Measurements from ENCODE around the gene ATP6AP2.

ATP6AP2 gene, protein sequence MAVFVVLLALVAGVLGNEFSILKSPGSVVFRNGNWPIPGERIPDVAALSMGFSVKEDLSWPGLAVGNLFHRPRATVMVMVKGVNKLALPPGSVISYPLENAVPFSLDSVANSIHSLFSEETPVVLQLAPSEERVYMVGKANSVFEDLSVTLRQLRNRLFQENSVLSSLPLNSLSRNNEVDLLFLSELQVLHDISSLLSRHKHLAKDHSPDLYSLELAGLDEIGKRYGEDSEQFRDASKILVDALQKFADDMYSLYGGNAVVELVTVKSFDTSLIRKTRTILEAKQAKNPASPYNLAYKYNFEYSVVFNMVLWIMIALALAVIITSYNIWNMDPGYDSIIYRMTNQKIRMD

DNA sequence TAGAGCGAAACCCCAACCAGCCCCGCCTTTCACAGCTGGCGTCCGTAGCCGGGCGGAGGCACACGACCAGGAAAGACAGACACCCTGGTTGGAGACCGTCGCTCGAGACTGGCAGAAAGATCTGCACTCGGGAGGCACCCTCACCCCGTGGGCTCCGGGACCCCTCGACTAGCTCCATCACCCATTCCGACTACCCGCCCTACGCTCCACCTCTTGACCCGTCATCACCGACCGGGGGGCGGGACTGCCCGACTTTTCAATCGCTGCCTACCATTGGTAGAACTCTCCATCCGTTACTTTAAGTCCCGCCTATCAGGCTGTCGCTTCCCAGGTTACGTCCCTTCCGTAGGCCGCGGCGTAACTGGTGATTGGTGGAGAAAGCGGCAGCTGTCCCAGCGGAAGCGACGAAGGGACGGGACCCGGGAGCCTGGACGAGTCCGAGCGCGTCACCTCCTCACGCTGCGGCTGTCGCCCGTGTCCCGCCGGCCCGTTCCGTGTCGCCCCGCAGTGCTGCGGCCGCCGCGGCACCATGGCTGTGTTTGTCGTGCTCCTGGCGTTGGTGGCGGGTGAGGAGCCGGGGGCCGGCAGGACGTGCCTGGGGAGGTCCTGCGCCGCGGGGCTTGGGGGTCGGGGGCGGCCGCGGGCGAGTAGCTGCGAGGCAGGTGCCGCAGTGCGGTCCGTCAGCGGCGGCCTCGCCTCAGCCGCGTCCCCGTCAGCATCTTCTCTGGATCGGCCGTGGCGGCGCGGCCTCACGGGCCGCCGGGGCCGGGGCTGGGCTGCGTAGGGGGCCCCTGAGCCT is at the start of gene ATP6AP2:
ATP6AP2 (plus strand) TSS at position 434 of the 799 bp plus-strand sequence; CDS start at position 530, 96 bp downstream.
- DNase-seq (ENCODE audit: low read depth in 2 of 2), result peak; percentile 75 to 78

DNA sequence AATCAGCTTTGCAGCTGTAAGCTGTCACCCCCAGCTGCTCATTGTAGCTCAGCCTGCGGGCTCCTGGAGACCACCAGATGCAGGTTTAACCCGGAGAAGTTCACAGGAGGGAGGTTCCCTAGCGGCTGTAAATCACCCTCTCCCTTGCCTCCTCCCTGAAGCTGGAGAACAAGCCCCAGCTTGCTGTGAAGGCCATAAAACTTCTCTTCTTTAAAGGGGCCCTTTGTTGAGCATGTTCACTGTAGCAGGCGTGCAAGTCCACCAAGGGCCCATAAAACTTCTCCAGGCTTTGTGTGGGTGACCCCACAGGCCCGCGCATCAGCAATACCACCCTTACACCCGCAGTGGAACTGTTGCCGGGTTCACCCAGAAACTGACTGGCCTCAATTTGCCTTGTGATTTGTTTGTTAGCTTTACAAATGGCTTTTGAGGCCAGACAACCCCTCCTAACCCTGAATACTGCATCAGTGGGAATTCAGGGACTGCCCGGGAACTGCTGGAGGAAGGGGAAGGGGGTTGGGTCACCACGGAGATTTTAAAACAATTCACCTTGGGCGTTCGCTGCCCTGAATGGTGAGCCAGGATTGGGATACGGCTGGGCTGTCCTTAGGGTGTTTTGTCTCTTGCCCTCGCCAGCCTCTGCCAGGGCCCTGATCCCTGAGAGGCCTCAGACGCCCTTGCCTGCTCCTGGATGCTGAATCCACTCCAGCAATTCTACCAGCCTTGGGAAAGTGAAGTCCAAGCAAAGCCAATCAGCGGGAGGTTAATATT is 49.5 kb upstream of the ATP6AP2 start:
- no peak for DNase-seq (ENCODE audit: low read depth in 2 of 2)

DNA sequence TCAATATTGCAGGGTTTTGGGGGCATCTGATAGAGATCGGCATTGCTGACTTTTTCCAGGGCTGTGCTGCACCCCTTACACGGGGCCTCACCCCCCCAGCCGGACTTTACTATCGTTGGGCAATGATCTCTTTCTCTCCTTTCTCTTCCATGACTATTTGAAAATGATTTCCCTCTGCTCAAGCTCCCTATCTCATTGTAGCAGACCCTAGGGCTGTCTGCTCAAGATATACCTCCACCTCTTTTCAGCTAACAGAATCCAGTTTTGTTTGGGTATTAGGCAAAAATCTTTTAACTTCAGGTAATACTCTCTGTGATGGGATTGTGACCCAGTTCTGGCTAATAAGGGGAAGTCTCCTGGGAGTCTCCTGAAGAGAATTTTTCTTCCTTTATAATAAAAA is 43.5 kb upstream of the ATP6AP2 start:
- DNase-seq (ENCODE audit: low read depth in 2 of 2), result no peak

DNA sequence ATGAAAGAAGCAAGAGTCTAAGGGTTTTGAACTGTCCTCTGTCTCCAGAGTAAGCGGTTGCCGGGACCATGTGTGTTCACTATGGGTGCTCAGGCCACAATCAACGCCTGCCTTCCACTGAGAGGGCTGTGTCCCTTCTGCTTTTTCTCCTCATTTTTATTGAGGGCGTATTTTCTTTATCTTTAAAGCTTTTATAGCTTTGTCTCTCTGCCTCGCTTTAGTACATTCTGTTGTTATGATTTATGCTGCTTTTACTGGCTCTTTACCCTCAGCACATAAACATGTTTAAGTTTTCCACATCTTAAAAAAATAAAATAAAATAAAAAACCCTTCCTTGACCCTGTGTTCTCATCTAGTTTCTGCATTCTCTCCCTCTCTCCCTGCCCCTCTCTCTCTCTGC is 42.4 kb upstream of the ATP6AP2 start:
- DNase-seq (ENCODE audit: low read depth in 2 of 2), result no peak

DNA sequence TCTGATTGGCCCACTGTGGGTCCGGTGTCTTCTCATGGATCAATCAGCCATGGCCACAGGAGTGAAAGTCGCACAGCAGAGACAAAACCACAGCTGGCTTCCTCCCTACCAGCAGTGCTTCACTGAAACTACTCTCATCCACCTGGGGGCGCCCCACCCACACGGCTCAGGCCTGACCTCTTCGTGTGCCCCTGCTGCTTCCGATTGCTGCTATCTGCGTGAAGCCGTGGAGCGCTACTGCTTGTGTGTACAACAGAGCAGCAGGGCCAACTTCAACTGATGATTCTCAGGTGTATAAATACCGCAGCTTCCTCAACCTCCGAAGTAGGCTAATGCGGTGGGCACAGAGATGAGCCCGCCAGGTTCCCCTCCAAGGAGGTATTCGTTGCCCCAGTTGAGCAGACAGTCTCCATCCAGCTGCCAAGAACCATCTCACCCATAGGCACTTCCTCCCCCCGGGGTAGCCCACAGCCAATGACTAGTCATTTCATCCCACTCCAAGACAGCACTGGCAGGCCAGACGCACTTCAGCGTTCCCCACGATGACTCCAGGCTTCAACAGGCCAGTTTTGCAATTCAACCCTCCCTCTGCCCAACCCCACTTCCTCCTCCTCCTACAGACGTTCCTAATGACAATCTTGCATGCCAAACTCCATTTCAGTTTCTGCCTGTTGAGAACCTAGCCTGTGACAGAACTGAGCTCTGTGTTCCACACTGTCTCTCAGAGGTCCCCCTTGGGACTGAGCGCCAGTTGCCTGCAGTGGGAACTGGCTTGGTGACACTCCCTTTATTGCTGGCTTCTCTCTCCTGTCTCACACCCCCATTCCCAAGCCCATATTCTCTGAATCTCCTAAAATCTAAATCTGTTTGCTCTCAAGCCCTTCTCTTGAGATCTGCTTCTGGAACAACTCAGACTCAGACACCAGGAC is 41.3 kb upstream of the ATP6AP2 start:
- DNase-seq (ENCODE audit: low read depth in 2 of 2), result peak; percentile 17 to 58

DNA sequence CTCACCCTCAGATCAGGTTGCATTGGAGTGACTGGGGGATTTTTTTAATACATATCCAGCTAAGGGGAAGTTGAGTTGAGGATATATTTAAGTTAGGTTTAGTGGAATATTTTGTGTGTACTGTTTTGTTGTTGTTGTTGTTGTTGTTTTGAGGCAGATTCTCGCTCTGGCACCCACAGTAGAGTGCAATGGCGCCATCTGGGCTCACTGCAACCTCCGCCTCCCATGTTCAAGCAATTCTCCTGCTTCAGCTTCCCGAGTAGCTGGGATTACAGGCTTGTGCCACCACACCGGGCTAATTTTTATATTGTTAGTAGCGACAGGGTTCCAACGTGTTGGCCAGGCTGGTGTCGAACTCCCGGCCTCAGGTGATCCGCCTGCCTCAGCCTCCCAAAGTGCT is 38.6 kb upstream of the ATP6AP2 start:
- no peak for DNase-seq (ENCODE audit: low read depth in 2 of 2)

DNA sequence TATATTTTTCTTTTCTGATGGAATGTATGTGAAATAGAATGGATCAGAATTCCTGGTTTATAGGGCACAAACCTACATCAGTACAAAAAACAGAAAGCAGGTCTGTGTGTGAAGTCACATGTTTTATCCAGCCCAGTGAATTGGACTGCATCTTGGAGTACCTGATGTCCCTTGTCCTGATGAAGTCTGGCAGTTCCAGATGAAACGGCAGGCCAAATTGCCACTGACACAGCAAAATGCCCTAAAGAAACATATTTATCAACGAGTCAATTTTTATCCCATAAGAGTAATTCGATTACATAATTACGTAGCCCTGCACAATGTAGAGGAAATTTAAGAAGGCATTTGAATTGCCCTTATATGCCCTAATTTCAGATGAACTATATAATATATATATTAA is 37.8 kb upstream of the ATP6AP2 start:
- no peak for DNase-seq (ENCODE audit: low read depth in 2 of 2)

DNA sequence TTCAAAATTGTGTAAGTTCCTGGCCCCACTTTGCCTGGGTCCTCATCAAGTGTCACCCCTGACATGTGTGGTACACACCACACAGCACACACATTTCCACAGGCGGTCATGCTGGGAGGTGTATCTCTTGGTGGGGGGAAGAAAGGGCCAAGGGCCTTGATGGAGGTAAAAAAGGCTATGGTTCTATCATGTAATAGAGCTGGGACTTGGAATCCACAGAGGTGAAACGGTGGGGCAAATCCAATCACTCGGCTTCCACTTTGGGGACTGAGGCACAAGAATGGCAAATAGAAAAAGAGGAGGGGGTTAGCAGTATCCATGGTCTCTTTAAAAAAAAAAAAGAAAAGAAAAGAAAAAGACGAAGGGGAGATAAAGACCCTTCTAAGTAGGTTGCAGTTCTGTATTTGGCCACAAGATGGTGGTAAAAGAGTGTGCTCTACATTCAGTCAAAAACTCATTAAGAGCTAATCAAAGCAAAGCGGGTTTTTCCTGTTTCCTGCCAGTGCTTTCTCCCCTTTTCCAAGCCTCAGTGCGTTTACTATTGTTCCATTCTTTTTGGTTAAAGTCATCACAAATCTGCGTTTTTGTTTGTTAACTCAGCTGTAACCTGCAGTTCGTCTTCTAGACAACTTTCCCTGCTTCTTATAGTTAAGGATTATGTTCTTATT is 37.0 kb upstream of the ATP6AP2 start:
- DNase-seq (ENCODE audit: low read depth in 2 of 2), result peak in 1 of 2 donors; percentile 39

DNA sequence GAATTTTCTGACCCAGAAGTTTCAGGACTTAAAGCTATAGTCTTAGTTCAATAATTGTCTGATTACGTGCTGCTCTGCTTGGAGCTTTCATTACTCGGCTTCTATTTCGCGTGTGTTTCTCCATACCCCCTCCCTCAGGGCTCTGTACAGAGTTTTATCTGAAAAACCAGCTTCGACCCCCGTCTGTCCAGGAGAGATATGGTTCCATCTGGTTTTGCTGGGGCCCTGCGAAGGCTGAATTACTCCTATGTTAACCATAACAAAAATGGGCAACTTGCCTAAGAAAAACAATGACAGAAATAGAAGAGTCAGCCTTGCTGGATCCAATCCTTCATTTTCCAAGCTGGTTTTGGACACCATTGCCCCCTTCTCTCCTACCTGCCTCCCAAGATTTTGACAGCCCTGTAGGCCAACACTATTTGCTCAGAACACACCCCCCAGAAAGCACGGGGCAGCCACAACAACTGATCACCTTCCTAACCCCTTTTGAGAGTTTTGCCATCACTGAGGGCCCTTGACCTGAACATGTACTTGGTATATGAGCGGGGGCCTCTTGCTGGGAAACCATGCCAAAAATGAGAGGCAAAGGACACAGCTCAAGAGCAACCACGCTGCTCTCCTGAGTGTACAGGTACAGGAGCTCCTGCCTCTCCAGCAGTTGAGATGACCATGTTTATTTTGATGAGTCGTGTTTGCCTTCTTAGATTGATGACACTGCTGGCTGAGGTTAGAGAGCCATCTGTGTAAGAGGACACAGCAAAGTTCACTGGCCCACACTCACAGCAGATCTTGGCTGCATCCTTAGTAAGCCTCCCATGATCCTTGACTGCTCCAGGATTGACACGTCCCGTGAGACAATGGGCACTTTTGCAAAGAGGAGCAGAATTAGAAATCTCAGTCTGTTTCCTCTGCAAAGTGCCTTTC is 36.2 kb upstream of the ATP6AP2 start:
- DNase-seq (ENCODE audit: low read depth in 2 of 2), result no peak

DNA sequence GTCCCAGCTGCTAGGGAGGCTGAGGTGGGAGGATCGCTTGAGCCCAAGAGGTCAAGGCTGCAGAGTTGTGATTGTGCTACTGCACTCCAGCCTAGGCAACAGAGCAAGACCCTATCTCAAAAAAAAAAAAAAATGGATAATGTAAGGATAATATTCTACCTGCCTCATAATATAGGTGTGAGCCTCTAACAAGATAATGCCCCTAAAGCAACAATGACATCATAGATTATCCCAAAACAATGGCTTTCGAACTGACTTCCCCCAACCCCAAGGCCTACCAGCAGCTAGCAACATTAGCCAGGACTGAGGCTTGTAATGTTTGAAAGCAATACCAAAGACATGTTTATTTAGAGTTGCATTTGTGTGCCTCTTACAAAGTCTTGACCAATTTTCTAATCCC is 33.9 kb upstream of the ATP6AP2 start:
- no peak for DNase-seq (ENCODE audit: low read depth in 2 of 2)

DNA sequence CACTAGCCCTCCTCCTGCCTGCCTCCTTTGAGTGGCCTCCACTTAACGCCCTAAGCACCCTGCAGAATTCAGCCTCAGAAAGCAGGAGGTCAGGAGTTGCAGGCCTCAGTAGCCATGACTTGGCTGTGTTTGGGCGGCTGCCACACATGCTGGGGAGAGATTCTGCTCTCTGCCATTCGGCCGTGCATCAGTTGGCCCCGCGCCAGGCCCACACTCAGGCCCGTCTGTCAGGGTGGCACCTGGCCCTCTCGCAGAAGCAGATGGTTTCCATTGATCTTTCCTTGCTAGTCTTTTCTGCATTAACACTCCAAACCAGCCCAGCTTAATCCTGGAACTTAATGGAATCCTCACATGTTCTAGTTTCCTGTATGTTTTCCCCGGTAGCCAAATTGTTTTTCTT is 30.7 kb upstream of the ATP6AP2 start:
- DNase-seq (ENCODE audit: low read depth in 2 of 2), result no peak

DNA sequence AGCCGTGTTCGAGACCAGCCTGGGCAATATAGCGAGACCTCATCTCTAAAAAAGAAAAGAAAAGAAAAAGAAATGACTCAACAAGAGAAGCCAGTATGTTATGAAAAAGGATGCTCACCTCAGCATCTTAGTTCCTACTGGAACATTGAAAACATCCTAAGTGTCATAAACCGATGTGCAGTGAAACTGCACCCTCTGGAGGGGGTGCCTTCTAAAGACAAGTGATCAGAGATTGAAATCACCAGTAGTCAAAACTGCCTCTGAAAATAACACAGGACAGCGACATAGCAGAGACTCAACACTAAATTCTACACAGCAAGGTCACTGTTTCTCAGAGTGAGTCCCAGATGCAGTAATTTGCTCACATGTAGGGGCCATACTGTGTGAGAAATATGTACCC is 28.0 kb upstream of the ATP6AP2 start:
- DNase-seq (ENCODE audit: low read depth in 2 of 2), result no peak

DNA sequence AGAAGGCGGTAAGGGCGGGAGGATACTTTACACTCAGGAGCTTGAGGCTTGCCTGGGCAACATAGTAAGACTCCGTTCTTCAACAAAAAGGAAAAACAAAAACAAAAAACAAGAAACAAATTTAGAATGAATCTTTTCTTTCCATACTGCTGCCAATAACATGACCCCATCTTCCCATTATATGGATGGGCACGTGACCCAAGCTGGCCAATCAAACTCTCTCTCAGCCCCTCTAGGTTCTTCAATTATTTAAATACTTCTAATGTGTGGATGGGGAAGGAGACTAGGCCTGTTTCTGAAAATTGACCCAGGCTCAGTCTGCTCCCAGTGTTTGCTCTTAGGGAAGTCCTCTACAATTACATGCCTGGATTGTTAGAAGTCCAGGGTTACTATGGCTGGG is 22.2 kb upstream of the ATP6AP2 start:
- no peak for DNase-seq (ENCODE audit: low read depth in 2 of 2)

DNA sequence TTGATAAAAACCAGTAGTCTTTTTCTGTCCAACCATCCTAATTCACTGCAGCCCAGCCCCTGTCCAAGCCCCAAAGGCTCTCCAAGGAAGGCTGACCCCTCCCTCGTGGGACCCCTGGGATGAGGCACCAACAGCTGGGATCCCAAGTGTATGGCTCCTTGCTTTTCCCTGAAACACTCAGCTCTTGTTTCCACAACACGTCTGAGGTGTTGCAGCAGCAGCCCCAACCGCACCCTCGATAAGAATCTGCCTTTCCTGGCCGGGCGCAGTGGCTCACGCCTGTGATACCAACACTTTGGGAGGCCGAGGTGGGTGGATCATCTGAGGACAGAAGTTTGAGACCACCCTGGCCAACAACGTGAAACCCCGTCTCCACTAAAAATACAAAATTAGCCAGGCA is 17.0 kb upstream of the ATP6AP2 start:
- no peak for DNase-seq (ENCODE audit: low read depth in 2 of 2)

DNA sequence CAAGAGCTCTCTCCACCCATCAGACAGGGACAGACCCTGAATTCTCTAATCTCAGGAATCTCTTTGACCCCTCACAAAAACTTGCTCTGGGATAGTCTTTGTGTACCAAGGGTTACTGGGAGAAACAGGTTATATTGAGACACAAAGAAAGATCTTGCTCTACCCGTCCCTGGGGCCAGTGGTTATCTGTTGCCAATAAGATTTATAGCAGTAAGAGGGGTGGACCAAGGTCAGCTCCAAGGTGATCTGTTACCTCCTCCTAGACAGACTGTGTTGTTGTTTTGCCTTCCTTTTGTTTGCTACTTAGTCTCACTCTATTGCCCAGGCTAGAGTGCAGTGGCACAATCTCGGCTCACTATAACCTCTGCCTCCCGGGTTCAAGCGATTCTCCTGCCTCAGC is 16.3 kb upstream of the ATP6AP2 start:
- DNase-seq (ENCODE audit: low read depth in 2 of 2), result no peak

DNA sequence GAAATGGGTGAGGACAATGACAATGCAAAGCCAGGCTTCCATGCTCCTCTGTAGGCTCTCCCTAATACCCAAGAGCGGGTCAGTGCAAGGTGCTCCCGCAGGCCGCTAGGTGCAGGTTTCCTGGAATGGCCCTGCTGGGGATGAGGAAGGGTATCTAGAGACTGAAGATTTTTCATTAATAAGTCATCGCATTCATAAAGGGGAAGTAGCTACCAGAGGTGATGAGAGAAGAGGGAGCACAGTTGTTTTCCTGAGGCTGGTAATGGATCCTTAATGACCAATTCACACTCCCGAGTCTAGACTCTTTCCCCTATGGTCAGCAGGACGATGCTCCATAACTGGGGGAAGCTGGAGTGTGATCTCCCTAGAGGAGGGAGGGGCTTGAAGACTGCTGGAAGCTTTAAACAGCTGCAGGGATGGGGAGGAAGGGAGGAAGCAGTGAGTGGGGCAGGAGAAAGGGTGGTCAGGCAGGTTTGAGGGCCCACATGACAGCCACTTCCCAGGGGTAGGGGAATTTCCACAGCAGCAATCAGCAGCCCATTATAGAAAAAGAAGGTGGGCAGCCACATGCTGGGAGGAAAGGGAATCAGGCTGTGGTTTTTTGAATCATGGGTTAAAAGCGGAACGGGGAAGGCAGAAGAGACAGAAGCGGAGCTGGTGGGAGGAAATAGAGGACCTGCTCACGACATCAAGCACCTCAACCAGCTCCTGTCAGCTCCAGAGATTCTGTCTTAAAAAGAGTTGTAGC is 10.2 kb upstream of the ATP6AP2 start:
- peak in 1 of 2 donors; percentile 0 for DNase-seq (ENCODE audit: low read depth in 2 of 2)

DNA sequence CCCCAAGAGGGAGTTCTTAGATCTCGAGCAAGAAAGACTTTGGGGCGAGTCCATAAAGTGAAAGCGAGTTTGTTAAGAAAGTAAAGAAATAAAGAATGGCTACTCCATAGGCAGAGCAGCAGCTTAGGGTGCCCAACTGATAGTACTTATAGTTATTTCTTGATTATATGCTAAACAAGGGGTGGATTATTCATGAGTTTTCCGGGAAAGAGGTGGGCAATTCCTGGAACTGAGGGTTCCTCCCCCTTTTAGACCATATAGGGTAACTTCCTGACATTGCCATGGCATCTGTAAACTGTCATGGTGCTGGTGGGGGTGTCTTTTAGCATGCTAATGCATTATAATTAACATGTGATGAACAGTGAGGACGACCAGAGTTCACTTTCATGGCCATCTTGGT is 9.6 kb upstream of the ATP6AP2 start:
- peak; percentile 4 to 19 for DNase-seq (ENCODE audit: low read depth in 2 of 2)

DNA sequence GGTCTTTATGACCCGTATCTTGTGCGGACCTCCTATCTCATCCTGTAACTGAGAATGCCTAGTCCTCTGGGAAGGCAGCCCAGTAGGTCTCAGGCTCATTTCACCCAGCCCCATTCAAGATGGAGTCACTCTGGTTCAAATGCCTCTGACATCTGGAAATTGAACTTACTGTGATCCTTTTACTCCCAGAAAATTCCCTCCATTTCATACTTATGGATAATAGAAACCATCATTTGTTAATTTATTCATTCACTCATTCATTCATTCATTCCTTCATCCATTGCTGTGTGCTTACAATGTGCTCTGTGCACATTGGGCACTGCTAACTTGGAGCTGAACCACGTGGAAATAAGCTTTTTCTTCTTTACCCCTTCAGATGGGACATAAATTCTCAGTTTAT is 9.2 kb upstream of the ATP6AP2 start:
- no peak for DNase-seq (ENCODE audit: low read depth in 2 of 2)

DNA sequence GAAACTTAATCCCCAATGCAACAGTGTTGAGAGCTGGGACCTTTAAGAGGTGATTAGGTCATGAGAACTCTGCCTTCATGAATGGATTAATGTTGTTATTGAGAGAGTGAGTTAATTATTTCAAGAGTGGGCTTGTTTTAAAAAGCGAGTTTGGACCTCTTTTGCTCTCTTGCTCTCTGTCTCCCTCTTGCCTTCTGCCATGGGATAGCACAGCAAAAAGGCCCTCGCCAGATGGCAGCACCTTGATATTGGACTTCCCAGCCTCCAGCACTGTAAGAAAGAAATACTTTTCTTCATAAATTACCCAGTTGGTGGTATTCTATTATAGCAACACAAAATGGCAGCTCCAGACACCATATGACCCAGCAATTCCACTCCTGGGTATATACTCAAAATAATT is 7.0 kb upstream of the ATP6AP2 start:
- DNase-seq (ENCODE audit: low read depth in 2 of 2), result peak in 1 of 2 donors; percentile 6

Measured in activated CD4-positive, alpha-beta T cell treated with anti-CD3 and anti-CD28 coated beads for 24 hours (primary cell).